HEK293 (cell line): ENCODE results near the gene CADM1.

ENCODE experiments used
- CTCF ChIA-PET: fragments of 350-600 bp; formaldehyde crosslinking; extraction: SDS; loops from one replicate; lab custom pipeline; 2021; ENCODE audit warnings: antibody characterized with exemption; lab: Yijun Ruan, JAX
- POLR2A ChIA-PET: fragments of 300-600 bp; formaldehyde crosslinking; extraction: SDS; loops from one replicate; lab custom pipeline; 2020; ENCODE audit warnings: antibody characterized with exemption, inconsistent platforms; lab: Yijun Ruan, JAX
- H3K27ac ChIP-seq: fragments of 200-500 bp; sonication (Bioruptor generic); 2 replicates; pipeline ENCODE4 v1.5.1; 2014; ENCODE audit warnings: low read depth, low read length, control low read depth, inconsistent platforms; ENCODE audit errors: extremely low read depth
- H3K36me3 ChIP-seq, 2 experiments: fragments of 200-500 bp in 1 of 2; sonication (Bioruptor generic) in 1 of 2; 1 replicate in 1 of 2; 2 replicates in 1 of 2; pipeline ENCODE4 v1.5.1; 2014 to 2017; ENCODE audit warnings: inconsistent platforms in 2 of 2, low read length in 2 of 2; ENCODE audit not compliant: control insufficient read depth in 2 of 2, insufficient read depth in 1 of 2
- H3K4me1 ChIP-seq: fragments of 200-500 bp; sonication (Bioruptor generic); 2 replicates; pipeline ENCODE4 v1.5.1; 2014; ENCODE audit warnings: mild to moderate bottlenecking, low read length, inconsistent platforms; ENCODE audit not compliant: control insufficient read depth, insufficient read depth
- H3K4me3 ChIP-seq: 2 replicates; pipeline ENCODE4 v1.5.1; 2011; ENCODE audit warnings: low read depth, mild to moderate bottlenecking, control low read depth, low read length, moderate library complexity
- H3K9me3 ChIP-seq: fragments of 200-500 bp; sonication (Bioruptor generic); 2 replicates; pipeline ENCODE4 v1.5.1; 2014; ENCODE audit warnings: low read depth, low read length, inconsistent platforms; ENCODE audit not compliant: control insufficient read depth, insufficient read depth
- TRIM28 ChIP-seq: IDR thresholded peaks from 2 replicates; pipeline ENCODE4 v1.6.1; 2011; ENCODE audit warnings: low read length, control low read depth, borderline replicate concordance
- YY2 ChIP-seq: fragments of 450-650 bp; formaldehyde crosslinking; IDR thresholded peaks from 2 replicates; pipeline ENCODE4 v1.5.1; 2016; ENCODE audit warnings: missing biosample characterization, missing genetic modification characterization
- ZBTB17 ChIP-seq: fragments of 450-650 bp; formaldehyde crosslinking; IDR thresholded peaks from 2 replicates; pipeline ENCODE4 v1.5.1; 2016; ENCODE audit warnings: missing biosample characterization, missing genetic modification characterization
- ZNF23 ChIP-seq: fragments of 450-650 bp; formaldehyde crosslinking; IDR thresholded peaks from 2 replicates; pipeline ENCODE4 v1.5.1; 2016; ENCODE audit warnings: missing biosample characterization, missing genetic modification characterization, borderline replicate concordance
- ZNF514 ChIP-seq: fragments of 450-650 bp; formaldehyde crosslinking; IDR thresholded peaks from 2 replicates; pipeline ENCODE4 v1.5.1; 2016; ENCODE audit warnings: missing biosample characterization, missing genetic modification characterization
- ZNF747 ChIP-seq: fragments of 450-650 bp; formaldehyde crosslinking; IDR thresholded peaks from 2 replicates; pipeline ENCODE4 v1.5.1; 2016; ENCODE audit warnings: missing biosample characterization, missing genetic modification characterization
- ZNF785 ChIP-seq: fragments of 450-650 bp; formaldehyde crosslinking; IDR thresholded peaks from 2 replicates; pipeline ENCODE4 v1.5.1; 2016; ENCODE audit warnings: missing biosample characterization, missing genetic modification characterization
- ZNF791 ChIP-seq: fragments of 450-650 bp; formaldehyde crosslinking; IDR thresholded peaks from 2 replicates; pipeline ENCODE4 v1.5.1; 2016; ENCODE audit warnings: missing biosample characterization, missing genetic modification characterization
- TF ChIP-seq, protein P1 (sequence below): fragments of 450-650 bp; formaldehyde crosslinking; conservative IDR thresholded peaks from 2 replicates; pipeline ENCODE4 v1.5.1; 2016; ENCODE audit warnings: low read depth, missing biosample characterization, missing genetic modification characterization
- TF ChIP-seq, protein P2 (sequence below): fragments of 450-650 bp; formaldehyde crosslinking; IDR thresholded peaks from 2 replicates; pipeline ENCODE4 v1.5.1; 2016; ENCODE audit warnings: missing biosample characterization, missing genetic modification characterization
- TF ChIP-seq, protein P3 (sequence below): fragments of 450-650 bp; formaldehyde crosslinking; IDR thresholded peaks from 2 replicates; pipeline ENCODE4 v1.5.1; 2016; ENCODE audit warnings: missing biosample characterization, missing genetic modification characterization, borderline replicate concordance
- TF ChIP-seq, protein P4 (sequence below): fragments of 450-650 bp; formaldehyde crosslinking; IDR thresholded peaks from 2 replicates; pipeline ENCODE4 v1.5.1; 2016; ENCODE audit warnings: missing biosample characterization, missing genetic modification characterization

Gene CADM1

DNA sequence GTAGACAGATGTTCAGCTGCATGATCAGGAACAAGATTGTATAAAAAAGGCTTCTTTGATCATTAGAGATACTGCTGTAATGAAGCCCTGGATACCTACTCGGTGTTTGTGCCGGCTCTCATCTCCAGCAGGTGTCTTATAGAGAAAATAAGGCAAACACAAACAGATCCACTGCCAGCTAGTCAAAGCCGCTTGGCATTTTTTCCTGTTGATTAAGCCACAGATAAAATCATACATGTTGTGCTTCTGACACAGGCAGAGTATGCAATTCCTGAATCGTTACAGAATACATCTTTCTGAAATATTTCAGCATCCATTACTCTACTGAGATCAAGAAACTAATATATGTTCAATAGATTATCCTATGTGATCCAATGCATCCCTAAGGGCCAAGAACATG, 206.9 kb downstream of the CADM1 start (continued):
- TF ChIP-seq ZBTB17 (no peak), YY2 (no peak)

DNA sequence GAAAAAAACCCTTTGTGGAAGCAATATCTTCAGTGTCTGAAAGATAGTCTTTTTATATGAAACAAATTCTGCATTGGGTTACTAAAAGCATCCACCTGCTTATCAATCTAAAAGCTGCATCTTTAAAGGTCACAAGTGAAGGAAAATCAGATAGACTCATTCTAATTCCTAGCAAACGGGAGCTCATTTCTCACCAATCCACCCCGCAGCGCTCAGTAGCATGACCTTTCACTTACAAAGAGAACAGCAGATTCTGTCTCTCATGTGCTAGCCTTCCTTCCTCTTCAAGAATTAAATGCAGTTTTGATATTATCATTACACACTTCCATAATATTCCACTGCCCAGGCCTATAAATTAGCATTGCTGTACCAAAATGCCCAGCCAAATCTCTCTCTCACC, 212.9 kb downstream of the CADM1 start:
- no peaks in the 10 kb centered on the region for H3K9me3 ChIP-seq
- H3K4me1 ChIP-seq, result 0 out of 2 replicates have a peak, but pooled peaks cover 3% of the 10 kb centered on the region
- H3K4me3 ChIP-seq, result no peak overlapping the region
- H3K36me3 ChIP-seq, result no peaks in the 10 kb centered on the region
- POLR2A ChIA-PET, result interaction anchor here (0.6 kb wide), 1 partner anchor 114 kb away, joined by 7 read pairs; no protein-coding TSS in a partner anchor
- CTCF ChIA-PET, result no interaction called here
- TF ChIP-seq, protein P1, sequence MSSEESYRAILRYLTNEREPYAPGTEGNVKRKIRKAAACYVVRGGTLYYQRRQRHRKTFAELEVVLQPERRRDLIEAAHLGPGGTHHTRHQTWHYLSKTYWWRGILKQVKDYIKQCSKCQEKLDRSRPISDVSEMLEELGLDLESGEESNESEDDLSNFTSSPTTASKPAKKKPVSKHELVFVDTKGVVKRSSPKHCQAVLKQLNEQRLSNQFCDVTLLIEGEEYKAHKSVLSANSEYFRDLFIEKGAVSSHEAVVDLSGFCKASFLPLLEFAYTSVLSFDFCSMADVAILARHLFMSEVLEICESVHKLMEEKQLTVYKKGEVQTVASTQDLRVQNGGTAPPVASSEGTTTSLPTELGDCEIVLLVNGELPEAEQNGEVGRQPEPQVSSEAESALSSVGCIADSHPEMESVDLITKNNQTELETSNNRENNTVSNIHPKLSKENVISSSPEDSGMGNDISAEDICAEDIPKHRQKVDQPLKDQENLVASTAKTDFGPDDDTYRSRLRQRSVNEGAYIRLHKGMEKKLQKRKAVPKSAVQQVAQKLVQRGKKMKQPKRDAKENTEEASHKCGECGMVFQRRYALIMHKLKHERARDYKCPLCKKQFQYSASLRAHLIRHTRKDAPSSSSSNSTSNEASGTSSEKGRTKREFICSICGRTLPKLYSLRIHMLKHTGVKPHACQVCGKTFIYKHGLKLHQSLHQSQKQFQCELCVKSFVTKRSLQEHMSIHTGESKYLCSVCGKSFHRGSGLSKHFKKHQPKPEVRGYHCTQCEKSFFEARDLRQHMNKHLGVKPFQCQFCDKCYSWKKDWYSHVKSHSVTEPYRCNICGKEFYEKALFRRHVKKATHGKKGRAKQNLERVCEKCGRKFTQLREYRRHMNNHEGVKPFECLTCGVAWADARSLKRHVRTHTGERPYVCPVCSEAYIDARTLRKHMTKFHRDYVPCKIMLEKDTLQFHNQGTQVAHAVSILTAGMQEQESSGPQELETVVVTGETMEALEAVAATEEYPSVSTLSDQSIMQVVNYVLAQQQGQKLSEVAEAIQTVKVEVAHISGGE (tag by site-specific recombination), result no peak
- TF ChIP-seq ZNF514, result no peak
- TF ChIP-seq, protein P2, sequence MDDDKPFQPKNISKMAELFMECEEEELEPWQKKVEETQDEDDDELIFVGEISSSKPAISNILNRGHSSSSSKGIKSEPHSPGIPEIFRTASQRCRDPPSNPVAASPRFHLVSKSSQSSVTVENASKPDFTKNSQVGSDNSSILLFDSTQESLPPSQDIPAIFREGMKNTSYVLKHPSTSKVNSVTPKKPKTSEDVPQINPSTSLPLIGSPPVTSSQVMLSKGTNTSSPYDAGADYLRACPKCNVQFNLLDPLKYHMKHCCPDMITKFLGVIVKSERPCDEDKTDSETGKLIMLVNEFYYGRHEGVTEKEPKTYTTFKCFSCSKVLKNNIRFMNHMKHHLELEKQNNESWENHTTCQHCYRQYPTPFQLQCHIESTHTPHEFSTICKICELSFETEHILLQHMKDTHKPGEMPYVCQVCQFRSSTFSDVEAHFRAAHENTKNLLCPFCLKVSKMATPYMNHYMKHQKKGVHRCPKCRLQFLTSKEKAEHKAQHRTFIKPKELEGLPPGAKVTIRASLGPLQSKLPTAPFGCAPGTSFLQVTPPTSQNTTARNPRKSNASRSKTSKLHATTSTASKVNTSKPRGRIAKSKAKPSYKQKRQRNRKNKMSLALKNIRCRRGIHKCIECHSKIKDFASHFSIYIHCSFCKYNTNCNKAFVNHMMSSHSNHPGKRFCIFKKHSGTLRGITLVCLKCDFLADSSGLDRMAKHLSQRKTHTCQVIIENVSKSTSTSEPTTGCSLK (tag by site-specific recombination), result no peak
- TF ChIP-seq ZNF747 (tag by site-specific recombination), result no peak
- no peak for TF ChIP-seq ZNF23
- TF ChIP-seq, protein P3, sequence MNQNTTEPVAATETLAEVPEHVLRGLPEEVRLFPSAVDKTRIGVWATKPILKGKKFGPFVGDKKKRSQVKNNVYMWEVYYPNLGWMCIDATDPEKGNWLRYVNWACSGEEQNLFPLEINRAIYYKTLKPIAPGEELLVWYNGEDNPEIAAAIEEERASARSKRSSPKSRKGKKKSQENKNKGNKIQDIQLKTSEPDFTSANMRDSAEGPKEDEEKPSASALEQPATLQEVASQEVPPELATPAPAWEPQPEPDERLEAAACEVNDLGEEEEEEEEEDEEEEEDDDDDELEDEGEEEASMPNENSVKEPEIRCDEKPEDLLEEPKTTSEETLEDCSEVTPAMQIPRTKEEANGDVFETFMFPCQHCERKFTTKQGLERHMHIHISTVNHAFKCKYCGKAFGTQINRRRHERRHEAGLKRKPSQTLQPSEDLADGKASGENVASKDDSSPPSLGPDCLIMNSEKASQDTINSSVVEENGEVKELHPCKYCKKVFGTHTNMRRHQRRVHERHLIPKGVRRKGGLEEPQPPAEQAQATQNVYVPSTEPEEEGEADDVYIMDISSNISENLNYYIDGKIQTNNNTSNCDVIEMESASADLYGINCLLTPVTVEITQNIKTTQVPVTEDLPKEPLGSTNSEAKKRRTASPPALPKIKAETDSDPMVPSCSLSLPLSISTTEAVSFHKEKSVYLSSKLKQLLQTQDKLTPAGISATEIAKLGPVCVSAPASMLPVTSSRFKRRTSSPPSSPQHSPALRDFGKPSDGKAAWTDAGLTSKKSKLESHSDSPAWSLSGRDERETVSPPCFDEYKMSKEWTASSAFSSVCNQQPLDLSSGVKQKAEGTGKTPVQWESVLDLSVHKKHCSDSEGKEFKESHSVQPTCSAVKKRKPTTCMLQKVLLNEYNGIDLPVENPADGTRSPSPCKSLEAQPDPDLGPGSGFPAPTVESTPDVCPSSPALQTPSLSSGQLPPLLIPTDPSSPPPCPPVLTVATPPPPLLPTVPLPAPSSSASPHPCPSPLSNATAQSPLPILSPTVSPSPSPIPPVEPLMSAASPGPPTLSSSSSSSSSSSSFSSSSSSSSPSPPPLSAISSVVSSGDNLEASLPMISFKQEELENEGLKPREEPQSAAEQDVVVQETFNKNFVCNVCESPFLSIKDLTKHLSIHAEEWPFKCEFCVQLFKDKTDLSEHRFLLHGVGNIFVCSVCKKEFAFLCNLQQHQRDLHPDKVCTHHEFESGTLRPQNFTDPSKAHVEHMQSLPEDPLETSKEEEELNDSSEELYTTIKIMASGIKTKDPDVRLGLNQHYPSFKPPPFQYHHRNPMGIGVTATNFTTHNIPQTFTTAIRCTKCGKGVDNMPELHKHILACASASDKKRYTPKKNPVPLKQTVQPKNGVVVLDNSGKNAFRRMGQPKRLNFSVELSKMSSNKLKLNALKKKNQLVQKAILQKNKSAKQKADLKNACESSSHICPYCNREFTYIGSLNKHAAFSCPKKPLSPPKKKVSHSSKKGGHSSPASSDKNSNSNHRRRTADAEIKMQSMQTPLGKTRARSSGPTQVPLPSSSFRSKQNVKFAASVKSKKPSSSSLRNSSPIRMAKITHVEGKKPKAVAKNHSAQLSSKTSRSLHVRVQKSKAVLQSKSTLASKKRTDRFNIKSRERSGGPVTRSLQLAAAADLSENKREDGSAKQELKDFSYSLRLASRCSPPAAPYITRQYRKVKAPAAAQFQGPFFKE (tag by site-specific recombination), result no peak
- TF ChIP-seq ZNF785 (tag by site-specific recombination), result no peak
- TF ChIP-seq, protein P4, sequence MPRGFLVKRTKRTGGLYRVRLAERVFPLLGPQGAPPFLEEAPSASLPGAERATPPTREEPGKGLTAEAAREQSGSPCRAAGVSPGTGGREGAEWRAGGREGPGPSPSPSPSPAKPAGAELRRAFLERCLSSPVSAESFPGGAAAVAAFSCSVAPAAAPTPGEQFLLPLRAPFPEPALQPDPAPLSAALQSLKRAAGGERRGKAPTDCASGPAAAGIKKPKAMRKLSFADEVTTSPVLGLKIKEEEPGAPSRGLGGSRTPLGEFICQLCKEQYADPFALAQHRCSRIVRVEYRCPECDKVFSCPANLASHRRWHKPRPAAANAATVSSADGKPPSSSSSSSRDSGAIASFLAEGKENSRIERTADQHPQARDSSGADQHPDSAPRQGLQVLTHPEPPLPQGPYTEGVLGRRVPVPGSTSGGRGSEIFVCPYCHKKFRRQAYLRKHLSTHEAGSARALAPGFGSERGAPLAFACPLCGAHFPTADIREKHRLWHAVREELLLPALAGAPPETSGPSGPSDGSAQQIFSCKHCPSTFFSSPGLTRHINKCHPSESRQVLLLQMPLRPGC (tag by site-specific recombination), result no peak
- no peak for TF ChIP-seq ZNF791
- TF ChIP-seq TRIM28, result no peak
- no peak overlapping the region for H3K27ac ChIP-seq
